HG03175 (cell line): ENCODE measurements around the gene BTG3.

ENCODE experiments used
- ATAC-seq: cut with Tn5 transposase; IDR thresholded peaks from one replicate; pipeline ENCODE4 v1.9.1; 2021; ENCODE audit warnings: mild to moderate bottlenecking, moderate library complexity; ENCODE audit not compliant: unreplicated experiment

Gene BTG3

DNA sequence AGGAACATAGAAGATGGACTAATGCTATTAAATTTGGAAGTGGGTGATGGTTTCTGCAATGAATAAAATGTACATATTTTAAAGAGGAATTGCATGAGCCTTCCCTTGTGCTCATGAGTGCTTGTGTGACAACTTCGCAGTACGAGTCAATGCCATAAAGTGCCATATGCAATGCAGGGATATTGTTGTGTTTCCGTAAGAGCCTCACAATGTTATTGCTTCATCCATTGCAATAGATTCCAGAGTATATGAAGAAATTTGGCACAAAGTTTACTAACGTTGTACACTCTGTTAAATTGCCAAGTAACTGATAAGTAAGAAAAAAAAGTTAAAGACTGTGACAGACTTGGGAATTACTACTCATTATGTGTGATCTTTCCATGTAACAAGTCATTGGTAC lies 22.3 kb downstream of the BTG3 start:
- ATAC-seq = no peak

DNA sequence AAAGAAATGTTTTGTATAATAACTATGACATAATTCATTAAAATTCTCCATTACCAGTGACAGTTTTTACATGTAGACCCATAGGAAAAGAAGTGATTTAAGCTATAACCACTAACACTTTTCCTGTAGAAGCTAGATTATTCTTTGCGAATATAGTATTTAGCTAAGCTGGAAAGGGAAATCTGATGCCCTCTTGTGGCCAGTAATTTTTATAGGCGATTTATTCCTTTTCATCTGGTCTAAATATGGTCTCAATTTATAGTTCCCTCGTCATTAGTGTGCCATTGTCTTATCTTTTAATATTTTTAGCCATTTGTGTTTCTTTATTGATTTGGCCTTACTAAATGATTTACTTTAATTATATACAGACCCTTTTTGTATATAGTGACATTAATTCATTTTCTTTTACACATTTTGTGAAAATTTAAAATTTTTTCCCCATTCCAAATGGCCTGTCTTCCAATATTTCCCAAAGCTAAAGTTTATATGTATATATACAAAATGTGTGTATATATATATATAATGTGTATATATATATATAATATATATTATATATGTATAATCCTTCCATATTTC lies 26.7 kb downstream of the BTG3 start:
- ATAC-seq = no peak

DNA sequence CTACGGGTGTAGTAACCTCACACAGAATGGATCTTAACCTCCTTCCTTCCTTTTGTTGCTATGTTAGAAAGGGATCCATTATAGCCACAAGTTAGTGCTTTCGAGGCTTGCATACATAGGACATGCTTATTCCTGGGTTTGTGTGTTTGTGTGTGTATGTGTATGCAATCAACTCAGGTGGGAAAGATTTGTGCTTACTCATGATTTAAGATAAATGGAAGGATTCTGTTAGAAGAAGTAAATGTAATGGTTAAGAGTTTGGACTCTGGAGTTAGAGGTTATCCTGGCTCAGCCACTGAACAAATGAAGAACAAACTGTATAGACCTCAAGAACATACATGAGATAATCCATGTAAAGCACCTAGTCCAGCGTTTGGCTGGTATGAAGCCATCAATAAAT lies 28.8 kb downstream of the BTG3 start:
- ATAC-seq = no peak

DNA sequence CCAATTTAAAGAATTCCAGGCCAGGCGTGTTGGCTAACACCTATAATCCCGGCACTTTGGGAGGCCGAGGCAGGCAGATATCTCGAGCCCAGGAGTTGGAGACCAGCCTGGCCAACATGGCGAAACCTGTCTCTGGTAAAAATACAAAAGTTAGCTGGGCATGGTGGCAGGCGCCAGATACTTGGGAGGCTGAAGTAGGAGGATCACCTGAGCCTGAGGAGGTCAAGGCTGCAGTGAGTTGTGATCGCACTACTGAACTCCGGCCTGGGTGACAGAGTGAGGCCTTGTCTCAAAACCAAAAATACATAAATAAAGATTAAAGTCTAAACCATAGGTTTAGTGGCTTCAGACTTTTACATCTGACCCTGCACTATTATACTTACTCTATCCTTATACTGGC lies 32.4 kb downstream of the BTG3 start:
- no peak for ATAC-seq

DNA sequence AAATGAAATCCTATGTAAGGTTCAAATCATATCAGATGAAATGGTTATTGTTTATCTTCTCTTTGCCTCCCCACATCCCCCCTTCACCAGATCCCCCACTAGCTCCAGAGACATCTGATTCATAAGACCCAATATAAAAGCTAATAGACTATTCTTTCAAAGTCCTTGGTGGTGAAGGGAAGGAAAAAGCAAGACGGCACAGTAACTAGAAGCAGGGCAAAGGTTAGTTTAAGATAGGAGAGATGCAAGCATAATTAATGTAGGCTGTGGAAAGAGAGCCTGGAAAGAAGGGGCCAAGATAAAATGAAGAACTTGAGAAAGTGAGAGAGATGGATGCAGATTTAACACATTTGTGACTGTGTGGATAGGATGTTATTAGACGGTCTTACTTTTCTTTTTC lies 33.8 kb downstream of the BTG3 start:
- ATAC-seq = no peak

DNA sequence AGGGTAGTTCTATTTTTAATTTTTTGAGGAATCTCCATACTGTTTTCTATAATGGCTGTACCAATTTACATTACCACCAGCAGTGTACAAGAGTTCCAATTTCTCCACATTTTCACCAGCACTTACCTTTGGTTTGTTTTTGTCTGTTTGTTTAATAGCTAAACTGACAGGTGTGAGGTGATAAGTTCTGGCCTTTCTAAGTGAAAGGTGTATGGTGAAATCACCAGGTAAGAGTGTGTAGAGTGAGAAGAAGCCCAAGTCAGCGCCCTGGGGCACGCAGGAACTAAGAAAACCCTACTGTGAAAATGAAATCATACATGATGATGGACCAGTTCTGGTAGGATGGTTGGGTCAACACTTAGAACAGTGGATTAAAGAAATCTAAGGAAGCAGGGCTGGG lies 34.5 kb downstream of the BTG3 start:
- ATAC-seq = no peak

DNA sequence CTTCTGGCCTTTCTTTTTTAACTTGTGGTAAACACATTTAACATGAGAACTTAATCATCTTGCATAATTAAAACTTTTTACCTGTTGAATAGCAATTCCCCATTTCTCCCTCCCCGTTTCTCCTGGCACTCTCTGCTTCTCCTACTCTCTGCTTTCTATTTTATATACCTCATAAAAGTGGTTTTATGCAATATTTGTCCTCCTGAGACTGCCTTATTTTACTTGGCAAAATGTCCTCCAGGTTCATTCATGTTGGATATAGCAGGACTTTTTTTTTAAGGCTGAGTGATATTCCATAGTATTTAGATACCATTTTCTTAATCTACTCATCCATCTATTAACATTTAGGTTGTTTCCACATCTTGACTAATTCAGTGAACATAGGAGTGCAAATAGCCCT lies 35.0 kb downstream of the BTG3 start:
- no peak for ATAC-seq

DNA sequence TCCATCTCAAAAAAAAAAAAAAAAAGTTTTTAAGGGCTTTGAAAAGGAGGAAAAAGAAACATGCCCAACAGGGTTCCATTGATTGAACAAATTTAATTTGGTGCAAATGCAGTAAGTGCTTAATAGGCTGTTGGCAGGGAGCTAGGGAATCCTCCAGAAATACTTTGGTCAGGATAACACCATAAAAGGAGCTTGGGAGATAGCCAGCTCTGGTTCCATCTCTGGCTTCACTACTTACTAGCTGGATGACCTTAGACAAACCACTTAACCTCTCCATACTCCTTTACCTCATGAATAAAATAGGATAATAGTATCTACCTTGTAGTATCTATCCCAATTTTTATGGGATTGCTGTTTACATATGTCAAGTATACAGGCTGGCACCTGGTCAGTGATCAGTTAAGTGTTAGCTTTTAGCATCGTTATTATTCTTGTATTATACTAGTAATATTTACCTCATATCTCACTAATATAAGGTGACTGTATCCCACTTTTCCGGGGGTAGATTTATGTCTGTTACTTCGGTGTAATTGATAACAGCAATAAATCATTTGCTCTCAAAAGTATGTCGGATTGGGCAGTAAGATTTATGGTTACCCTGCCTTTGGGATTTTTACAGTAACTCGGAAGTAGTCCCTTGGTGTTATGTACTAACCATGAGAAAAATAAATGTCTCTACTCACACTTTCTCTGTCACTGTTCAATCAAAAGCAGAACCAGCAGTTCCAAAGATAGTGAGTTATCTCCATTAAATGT lies 36.4 kb downstream of the BTG3 start:
- no peak for ATAC-seq

DNA sequence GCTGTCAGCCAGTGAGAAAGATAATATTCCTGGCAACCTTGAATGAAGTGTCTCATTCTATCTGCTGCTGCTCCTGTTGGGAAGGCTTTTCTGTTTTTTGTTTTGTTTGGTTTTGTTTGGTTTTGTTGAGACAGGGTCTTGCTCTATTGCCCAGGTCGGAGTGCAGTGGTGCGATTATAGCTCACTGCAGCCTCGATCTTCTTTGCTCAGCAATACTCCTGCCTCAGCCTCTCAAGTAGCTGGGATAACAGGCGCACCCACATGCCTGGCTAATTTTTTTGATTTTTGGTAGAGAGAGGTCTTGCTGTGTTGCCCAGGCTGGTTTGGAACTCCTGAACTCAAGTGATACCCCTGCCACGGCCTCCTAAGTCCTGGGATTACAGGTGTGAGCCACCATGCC lies 37.6 kb downstream of the BTG3 start:
- no peak for ATAC-seq

DNA sequence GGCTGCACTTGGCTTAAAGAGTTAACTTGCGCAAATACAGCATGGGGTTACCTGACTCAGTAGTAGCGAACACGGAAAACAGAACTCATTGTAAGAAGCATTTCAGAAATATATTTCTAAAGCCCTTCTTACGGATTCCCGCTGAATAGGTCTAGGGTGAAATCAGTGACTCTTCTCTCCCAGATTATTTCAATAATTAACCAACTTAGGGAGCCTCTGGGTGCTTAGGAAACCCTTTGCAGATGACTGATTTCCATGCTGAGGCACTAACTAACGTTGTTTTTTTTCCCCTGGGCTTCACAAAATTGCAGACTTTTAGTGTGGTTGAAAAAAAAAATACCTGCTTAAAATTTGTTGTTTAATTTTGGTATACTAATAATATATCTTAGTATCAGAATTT lies 40.3 kb downstream of the BTG3 start:
- ATAC-seq = no peak

DNA sequence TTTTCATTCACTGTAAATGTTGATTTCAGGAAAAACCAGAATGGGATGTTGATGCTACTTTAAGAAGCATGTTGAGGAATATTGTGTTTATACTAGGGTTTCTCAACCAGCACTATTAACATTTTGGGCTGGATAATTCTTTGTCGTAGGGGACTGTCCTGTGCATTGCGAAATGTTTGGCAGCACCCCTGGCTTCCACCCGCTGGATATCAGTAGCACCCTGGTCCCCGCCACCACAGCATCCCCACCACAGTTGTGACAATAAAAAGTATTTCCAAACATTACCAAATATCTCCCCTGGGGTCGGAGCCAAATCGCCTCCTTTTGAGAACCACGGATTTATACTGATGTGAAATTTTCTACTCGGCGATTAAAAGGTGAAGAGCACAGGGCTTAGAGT lies 41.9 kb downstream of the BTG3 start:
- no peak for ATAC-seq

DNA sequence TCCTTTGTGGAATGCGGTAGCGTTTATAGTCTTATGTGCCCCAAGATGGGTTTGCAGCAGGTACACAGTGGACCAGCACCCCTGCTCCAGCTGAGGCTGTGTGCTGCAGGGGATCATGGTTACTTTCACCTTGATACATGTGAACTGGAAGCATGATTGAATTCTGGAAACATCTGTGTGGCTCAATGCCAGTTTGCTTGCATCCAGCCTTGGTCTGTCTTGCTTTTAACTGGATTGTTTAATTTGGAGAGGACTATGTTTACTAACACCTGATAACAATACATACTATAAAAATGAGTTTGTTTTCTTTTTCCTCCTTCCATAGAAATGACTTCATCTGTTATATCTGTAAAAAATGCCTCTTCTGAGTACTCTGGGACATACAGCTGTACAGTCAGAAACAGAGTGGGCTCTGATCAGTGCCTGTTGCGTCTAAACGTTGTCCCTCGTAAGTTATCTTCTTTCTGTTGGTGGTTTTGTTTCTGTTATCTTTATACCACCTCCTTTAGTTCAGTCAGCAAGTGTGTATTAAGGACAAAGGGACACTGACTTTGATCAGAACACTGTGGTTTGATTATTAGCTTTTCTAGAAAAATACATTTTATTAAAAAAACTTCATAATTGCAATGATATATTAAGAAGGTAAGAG lies 52.2 kb downstream of the BTG3 start:
- ATAC-seq = no peak

DNA sequence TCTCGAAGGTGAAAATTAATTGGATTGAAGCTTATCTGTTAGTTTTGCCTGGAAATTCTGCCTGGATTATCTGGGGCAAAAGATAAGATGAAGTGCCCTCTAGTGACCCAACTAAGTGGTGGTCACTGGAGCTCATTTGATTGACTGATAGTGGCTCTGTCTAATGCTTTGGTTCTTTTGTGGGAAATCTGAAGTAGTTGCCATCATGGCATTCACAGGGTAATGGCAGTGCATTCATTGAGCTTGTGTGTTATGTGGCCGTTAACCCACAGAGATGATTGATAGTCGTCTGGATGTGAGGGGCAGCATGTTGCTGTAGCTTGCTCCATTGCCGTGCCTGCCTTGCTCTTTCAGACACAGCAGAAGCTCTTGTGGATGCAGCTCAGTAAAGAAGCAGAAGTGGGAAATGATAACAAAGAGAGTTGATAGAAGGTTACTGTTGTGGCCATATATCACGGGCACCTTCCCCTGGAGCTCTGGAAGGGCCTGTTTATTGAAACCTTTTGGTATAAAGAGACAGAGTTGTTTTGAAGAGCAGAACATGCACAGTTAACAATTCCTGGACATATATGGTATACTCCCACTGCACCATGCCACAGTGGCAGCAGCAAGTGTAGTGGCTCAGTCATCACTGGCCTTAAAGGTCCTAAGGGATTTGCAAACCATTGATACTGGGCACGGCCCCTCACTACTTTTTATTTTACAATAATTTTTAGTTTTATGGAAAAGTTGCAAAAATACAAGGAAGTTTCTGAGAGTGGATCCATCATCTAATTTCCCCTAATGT lies 57.8 kb downstream of the BTG3 start:
- no peak for ATAC-seq

DNA sequence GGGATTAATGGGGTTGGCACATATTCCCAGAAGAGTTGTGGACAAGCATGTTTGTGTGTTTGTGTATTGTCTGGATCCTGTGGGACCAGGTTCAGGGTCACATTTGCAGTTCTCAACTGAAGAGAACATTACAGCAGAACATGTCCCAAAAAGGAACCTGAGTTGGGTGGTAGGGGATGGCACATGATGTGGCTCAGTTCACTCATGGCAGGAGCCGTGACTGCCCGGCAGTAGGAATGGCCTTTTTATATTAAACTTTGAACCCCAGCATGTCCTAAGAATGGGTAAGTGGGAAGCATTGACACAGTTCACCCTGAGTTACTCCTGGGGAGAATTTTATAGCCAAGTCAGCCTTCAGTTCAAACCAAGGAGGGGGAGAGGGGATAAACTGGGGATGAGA lies 58.6 kb downstream of the BTG3 start:
- no peak for ATAC-seq

DNA sequence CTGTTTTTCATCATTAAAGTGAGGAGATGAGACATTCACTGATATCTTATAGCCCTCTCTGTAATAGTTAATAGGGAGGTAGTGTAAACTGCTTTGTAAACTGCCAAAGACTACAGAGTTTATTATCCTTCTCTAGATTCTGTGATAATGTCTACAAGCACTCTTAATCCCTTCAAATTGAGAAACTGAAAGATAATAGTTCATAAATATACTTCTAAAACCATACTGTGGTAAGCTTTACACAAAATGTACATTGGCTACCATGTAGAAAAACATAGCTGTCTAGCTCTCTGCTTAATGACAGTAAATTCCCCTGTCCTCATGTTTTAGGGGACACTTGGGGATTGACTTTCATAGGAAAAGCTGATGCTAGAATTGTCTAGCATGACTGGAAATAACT lies 60.3 kb downstream of the BTG3 start:
- no peak for ATAC-seq

DNA sequence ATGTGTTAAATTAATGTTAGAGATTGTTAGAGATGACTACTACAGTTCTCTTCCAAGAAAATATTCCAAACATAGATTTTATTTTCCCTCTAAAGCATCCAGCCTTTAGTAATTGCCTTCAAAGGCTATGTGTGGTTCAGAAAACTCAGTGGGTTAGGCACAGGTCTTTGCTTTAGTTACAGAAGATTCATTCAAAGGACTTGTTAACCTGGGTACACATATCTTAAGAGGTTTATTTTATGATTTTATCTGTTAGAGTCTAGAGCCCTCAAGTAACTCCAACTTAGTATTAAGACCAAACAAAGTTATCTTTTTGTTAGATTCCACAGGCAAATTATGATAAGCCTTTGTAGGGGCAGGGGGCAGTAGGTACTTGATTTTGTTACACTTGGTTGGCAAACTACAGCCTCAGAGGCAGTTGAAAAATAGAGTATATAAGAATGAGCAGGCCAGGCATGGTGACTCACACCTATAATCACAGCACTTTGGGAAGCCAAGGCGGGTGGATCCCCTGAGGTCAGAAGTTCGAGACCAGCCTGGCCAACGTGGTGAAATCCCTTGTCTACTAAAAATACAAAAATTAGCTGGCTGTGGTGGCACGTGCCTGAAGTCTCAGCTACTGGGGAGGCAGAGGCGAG lies 61.9 kb downstream of the BTG3 start:
- no peak for ATAC-seq

DNA sequence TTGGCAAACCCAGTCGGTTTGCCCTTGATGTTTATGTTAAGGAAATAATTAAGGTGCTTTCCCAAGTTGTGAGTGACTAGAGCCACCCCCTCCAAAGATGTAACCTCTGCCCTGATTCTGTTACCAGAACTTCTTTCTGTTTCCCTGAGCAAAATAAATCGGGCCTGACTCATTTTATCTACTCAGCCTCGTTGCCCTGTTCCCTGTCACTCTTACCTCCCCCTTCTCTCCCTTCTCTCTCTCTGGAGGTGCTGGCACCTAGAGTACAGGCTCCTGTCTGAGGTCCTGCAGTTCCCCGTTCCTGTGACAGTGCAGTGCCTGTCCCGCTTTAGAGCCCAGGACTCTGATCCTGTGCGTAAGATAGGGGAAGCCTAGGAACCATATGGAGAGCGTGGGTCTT lies 64.4 kb downstream of the BTG3 start:
- ATAC-seq = no peak

DNA sequence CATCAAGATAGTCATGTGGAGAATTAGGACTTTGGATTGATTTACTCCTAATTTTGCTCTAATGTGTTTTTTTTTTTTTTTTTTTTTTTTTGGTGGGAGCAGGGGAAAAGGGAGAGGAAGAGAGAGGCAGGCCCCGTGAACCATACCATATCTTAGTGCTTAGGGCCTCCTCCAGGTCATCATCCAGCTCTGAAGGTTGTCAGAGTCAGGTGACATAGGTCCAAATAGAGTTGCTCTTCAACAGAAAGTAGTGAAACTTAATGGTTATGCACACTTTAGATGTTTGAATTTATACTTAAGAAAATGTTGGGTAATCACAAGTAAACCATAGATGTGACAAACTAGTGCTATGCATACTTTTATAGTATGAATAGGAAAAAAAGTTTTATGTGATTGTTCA lies 67.7 kb downstream of the BTG3 start:
- no peak for ATAC-seq
